Heart left ventricle (tissue), 13 donors: Measurements from ENCODE around the gene SPATA22.

Experiments used
- POLR2A ChIP-seq, 2 donors: fragments of 450-650 bp; IDR thresholded peaks; one replicate each; pipeline ENCODE4 v1.6.1; 2017; ENCODE audit warnings: antibody characterized with exemption in 2 of 2, mild to moderate bottlenecking in 2 of 2, moderate library complexity in 2 of 2
- TF ChIP-seq, protein P1 (sequence below), 12 donors: fragments of 200-600 bp; sonication (generic) in 4 of 12; IDR thresholded peaks; one replicate each; pipeline versions ENCODE4 v1.5.0 to v1.8.0; 2018 to 2022; ENCODE audit warnings: antibody characterized with exemption in 12 of 12, mild to moderate bottlenecking in 5 of 12
- donor health status: ischemic (EF 13 %, LVEDD 7.1; RV severe dilation, severe dysfunction).
- donor health status: DM: no; HTN: yes; CAD: no.
- donor health status: DM: no; HTN: no; CAD: no.
- donor health status: ischemic (EF 25% LVEDD 6.9; RV normal size, moderate dysfunction).
- donor health status: ischemic (EF 25% LVEDD 5.7; RV mildly dilated, moderate dysfunction).
- donor health status: ischemic (EF 35%, LVEDD 5.7; RV mildly dilated, moderate dysfunction).
- donor health status: nonischemic (EF 11% LVEDD 7.7; RV severe dilation, severe dysfunction).
- donor health status: DM: yes; HTN: yes; CAD: no.
- donor health status: PGD.
- donor health status: ischemic (EF 29% LVEDD 5.4; RV normal size, mild dysfunction).
- donor health status: nonischemic (EF 23%, LVEDD 6.1; RV moderate dilation, normal function).

- TF ChIP-seq, protein P1, sequence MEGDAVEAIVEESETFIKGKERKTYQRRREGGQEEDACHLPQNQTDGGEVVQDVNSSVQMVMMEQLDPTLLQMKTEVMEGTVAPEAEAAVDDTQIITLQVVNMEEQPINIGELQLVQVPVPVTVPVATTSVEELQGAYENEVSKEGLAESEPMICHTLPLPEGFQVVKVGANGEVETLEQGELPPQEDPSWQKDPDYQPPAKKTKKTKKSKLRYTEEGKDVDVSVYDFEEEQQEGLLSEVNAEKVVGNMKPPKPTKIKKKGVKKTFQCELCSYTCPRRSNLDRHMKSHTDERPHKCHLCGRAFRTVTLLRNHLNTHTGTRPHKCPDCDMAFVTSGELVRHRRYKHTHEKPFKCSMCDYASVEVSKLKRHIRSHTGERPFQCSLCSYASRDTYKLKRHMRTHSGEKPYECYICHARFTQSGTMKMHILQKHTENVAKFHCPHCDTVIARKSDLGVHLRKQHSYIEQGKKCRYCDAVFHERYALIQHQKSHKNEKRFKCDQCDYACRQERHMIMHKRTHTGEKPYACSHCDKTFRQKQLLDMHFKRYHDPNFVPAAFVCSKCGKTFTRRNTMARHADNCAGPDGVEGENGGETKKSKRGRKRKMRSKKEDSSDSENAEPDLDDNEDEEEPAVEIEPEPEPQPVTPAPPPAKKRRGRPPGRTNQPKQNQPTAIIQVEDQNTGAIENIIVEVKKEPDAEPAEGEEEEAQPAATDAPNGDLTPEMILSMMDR (IDR thresholded peaks at IDR 0.05): no peak
- no peak for TF ChIP-seq POLR2A (IDR thresholded peaks at IDR 0.05)
Observed at GRCh38 chr17:3411070-3411469, 60.5 kb downstream of the SPATA22 start, which contains the start of gene OR3A3.
